Measurements from ENCODE around the gene FAP.

DNA sequence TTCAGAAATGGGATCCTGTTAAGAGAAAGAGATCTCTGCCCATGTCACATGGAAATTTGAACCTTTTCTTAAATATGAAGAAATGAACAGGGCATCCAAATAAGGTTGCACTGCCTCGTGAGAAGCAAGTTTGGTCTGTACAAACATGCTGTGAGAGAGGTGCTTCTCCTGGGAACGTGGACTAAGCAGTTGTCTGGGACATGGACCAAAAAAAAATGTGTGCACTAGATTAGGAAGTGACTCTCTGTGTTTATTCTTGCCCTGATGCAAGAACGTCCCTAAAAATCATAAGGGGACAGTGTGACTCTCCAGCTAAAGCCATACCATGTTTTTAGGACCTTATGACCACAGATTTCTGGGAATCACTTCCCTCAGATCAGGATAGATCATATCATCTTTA is 67.5 kb downstream of the FAP start:
- TF ChIP-seq, protein P1, sequence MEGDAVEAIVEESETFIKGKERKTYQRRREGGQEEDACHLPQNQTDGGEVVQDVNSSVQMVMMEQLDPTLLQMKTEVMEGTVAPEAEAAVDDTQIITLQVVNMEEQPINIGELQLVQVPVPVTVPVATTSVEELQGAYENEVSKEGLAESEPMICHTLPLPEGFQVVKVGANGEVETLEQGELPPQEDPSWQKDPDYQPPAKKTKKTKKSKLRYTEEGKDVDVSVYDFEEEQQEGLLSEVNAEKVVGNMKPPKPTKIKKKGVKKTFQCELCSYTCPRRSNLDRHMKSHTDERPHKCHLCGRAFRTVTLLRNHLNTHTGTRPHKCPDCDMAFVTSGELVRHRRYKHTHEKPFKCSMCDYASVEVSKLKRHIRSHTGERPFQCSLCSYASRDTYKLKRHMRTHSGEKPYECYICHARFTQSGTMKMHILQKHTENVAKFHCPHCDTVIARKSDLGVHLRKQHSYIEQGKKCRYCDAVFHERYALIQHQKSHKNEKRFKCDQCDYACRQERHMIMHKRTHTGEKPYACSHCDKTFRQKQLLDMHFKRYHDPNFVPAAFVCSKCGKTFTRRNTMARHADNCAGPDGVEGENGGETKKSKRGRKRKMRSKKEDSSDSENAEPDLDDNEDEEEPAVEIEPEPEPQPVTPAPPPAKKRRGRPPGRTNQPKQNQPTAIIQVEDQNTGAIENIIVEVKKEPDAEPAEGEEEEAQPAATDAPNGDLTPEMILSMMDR (IDR thresholded peaks at IDR 0.05): no peak
- TF ChIP-seq JUN (CRISPR knock-in tag; IDR thresholded peaks at IDR 0.05) (no peak), TP53 (CRISPR knock-in tag; IDR thresholded peaks at IDR 0.05) (no peak), CREB1 (CRISPR knock-in tag; IDR thresholded peaks at IDR 0.05) (no peak), ELF4 (CRISPR knock-in tag; IDR thresholded peaks at IDR 0.05; ENCODE audit: low read depth) (no peak), NR2C2 (CRISPR knock-in tag; IDR thresholded peaks at IDR 0.05) (no peak), RELA (CRISPR knock-in tag; IDR thresholded peaks at IDR 0.05; ENCODE audit: borderline replicate concordance) (no peak)
- TF ChIP-seq, protein P2, sequence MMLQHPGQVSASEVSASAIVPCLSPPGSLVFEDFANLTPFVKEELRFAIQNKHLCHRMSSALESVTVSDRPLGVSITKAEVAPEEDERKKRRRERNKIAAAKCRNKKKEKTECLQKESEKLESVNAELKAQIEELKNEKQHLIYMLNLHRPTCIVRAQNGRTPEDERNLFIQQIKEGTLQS (CRISPR knock-in tag; conservative IDR thresholded peaks at IDR 0.05): no peak
- TF ChIP-seq, protein P3, sequence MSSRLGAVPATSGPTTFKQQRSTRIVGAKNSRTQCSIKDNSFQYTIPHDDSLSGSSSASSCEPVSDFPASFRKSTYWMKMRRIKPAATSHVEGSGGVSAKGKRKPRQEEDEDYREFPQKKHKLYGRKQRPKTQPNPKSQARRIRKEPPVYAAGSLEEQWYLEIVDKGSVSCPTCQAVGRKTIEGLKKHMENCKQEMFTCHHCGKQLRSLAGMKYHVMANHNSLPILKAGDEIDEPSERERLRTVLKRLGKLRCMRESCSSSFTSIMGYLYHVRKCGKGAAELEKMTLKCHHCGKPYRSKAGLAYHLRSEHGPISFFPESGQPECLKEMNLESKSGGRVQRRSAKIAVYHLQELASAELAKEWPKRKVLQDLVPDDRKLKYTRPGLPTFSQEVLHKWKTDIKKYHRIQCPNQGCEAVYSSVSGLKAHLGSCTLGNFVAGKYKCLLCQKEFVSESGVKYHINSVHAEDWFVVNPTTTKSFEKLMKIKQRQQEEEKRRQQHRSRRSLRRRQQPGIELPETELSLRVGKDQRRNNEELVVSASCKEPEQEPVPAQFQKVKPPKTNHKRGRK (CRISPR knock-in tag; IDR thresholded peaks at IDR 0.05; ENCODE audit: borderline replicate concordance): no peak
- TF ChIP-seq, protein P4, sequence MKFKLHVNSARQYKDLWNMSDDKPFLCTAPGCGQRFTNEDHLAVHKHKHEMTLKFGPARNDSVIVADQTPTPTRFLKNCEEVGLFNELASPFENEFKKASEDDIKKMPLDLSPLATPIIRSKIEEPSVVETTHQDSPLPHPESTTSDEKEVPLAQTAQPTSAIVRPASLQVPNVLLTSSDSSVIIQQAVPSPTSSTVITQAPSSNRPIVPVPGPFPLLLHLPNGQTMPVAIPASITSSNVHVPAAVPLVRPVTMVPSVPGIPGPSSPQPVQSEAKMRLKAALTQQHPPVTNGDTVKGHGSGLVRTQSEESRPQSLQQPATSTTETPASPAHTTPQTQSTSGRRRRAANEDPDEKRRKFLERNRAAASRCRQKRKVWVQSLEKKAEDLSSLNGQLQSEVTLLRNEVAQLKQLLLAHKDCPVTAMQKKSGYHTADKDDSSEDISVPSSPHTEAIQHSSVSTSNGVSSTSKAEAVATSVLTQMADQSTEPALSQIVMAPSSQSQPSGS (CRISPR knock-in tag; IDR thresholded peaks at IDR 0.05; ENCODE audit: borderline replicate concordance, low read depth): no peak
- TF ChIP-seq, protein P5, sequence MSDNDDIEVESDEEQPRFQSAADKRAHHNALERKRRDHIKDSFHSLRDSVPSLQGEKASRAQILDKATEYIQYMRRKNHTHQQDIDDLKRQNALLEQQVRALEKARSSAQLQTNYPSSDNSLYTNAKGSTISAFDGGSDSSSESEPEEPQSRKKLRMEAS (CRISPR knock-in tag; IDR thresholded peaks at IDR 0.05): no peak

Data from WTC11 (cell line).